RKO (cell line): Measurements from ENCODE around the gene NGF.

Experiments used
- DNase-seq: peaks from one replicate; pipeline ENCODE4 v3.0.0-alpha.2; 2016; ENCODE audit warnings: low spot score

The NGF gene

GRCh38 chr1:115237023-115237422 lies 101.0 kb downstream of the NGF start:
- DNase-seq, result no peak
